ENCODE data around the gene ECI1. TPM values are rescaled to one million over a fixed set of nuclear protein-coding genes. Genes with fewer than 3 reads are reported as not detected.

ECI1 gene
- total and polyA plus RNA-seq, 2 of the 13 experiments (the other 11 are each of a cell fraction or from before 2014, with no cell fraction given) = 82.0 to 102 TPM

GRCh38 chr16:2210386-2211365 lies 40.7 kb downstream of the ECI1 start, which contains the start of gene BRICD5 (continued):
- TF ChIP-seq, protein P1, sequence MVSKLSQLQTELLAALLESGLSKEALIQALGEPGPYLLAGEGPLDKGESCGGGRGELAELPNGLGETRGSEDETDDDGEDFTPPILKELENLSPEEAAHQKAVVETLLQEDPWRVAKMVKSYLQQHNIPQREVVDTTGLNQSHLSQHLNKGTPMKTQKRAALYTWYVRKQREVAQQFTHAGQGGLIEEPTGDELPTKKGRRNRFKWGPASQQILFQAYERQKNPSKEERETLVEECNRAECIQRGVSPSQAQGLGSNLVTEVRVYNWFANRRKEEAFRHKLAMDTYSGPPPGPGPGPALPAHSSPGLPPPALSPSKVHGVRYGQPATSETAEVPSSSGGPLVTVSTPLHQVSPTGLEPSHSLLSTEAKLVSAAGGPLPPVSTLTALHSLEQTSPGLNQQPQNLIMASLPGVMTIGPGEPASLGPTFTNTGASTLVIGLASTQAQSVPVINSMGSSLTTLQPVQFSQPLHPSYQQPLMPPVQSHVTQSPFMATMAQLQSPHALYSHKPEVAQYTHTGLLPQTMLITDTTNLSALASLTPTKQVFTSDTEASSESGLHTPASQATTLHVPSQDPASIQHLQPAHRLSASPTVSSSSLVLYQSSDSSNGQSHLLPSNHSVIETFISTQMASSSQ (IDR thresholded peaks at IDR 0.05; ENCODE audit: low read depth) = no peak
- TF ChIP-seq, protein P1 (CRISPR knock-in tag; IDR thresholded peaks at IDR 0.05; ENCODE audit: borderline replicate concordance) = peak; percentile 69; the same call in 1 of the 2 replicates
- TF ChIP-seq SALL1 (CRISPR knock-in tag; IDR thresholded peaks at IDR 0.05) (no peak; the same call in 1 of the 2 replicates), PRDM4 (CRISPR knock-in tag; IDR thresholded peaks at IDR 0.05; ENCODE audit: borderline replicate concordance) (no peak), ETV5 (CRISPR knock-in tag; IDR thresholded peaks at IDR 0.05; ENCODE audit: borderline replicate concordance) (no peak), SOX13 (IDR thresholded peaks at IDR 0.05) (no peak), SOX13 (CRISPR knock-in tag; conservative IDR thresholded peaks at IDR 0.05 in 1 of 2, IDR thresholded peaks at IDR 0.05 in 1 of 2) (no peak; a peak in 1 of 4 replicates), ZNF816 (CRISPR knock-in tag; IDR thresholded peaks at IDR 0.05; ENCODE audit: borderline replicate concordance) (no peak), ZNF879 (CRISPR knock-in tag; IDR thresholded peaks at IDR 0.05) (no peak), GTF2F1 (IDR thresholded peaks at IDR 0.05; ENCODE audit: low read length) (no peak), ZBTB3 (CRISPR knock-in tag; IDR thresholded peaks at IDR 0.05; ENCODE audit: borderline replicate concordance, low read depth) (no peak), MTA3 (CRISPR knock-in tag; IDR thresholded peaks at IDR 0.05) (no peak), DMAP1 (CRISPR knock-in tag; IDR thresholded peaks at IDR 0.05) (no peak), THAP9 (CRISPR knock-in tag; IDR thresholded peaks at IDR 0.05; ENCODE audit: borderline replicate concordance) (no peak), ZNF350 (CRISPR knock-in tag; IDR thresholded peaks at IDR 0.05; ENCODE audit: borderline replicate concordance, low read depth) (no peak), TRIM24 (CRISPR knock-in tag; IDR thresholded peaks at IDR 0.05) (no peak)
- TF ChIP-seq, protein P2, sequence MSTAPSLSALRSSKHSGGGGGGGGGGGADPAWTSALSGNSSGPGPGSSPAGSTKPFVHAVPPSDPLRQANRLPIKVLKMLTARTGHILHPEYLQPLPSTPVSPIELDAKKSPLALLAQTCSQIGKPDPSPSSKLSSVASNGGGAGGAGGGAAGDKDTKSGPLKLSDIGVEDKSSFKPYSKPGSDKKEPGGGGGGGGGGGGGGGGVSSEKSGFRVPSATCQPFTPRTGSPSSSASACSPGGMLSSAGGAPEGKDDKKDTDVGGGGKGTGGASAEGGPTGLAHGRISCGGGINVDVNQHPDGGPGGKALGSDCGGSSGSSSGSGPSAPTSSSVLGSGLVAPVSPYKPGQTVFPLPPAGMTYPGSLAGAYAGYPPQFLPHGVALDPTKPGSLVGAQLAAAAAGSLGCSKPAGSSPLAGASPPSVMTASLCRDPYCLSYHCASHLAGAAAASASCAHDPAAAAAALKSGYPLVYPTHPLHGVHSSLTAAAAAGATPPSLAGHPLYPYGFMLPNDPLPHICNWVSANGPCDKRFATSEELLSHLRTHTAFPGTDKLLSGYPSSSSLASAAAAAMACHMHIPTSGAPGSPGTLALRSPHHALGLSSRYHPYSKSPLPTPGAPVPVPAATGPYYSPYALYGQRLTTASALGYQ (CRISPR knock-in tag; IDR thresholded peaks at IDR 0.05) = no peak

Measured in HepG2 (cell line).